ENCODE measurements around the gene TIFAB.

TIFAB gene

GRCh38 chr5:135441350-135441831, 10.8 kb downstream of the TIFAB start:
- no peak for DNase-seq

- no peak for DNase-seq
Measured at GRCh38 chr5:135440916-135441315, 11.2 kb downstream of the TIFAB start.

GRCh38 chr5:135439231-135440205, 12.6 kb downstream of the TIFAB start:
- DNase-seq = no peak

- DNase-seq = no peak
Measured at GRCh38 chr5:135438636-135439221, 13.4 kb downstream of the TIFAB start.

- DNase-seq = no peak
Measured at GRCh38 chr5:135437796-135438560, 14.2 kb downstream of the TIFAB start.

- DNase-seq = no peak
Measured at GRCh38 chr5:135437422-135437795, 14.7 kb downstream of the TIFAB start.

- no peak for DNase-seq
Measured at GRCh38 chr5:135436951-135437418, 15.2 kb downstream of the TIFAB start.

GRCh38 chr5:135435467-135436330, 16.5 kb downstream of the TIFAB start:
- DNase-seq = no peak

GRCh38 chr5:135434591-135435466, 17.3 kb downstream of the TIFAB start:
- no peak for DNase-seq

- DNase-seq = no peak
Measured at GRCh38 chr5:135433681-135434426, 18.3 kb downstream of the TIFAB start.

- DNase-seq = no peak
Measured at GRCh38 chr5:135432113-135432512, 20.0 kb downstream of the TIFAB start.

GRCh38 chr5:135430135-135430437, 22.1 kb downstream of the TIFAB start:
- DNase-seq = no peak

- DNase-seq = no peak
Measured at GRCh38 chr5:135429301-135430134, 22.6 kb downstream of the TIFAB start.

- no peak for DNase-seq
Measured at GRCh38 chr5:135428586-135428985, 23.6 kb downstream of the TIFAB start.

GRCh38 chr5:135426102-135427082, 25.8 kb downstream of the TIFAB start:
- DNase-seq = no peak

- DNase-seq = no peak
Measured at GRCh38 chr5:135425641-135426040, 26.5 kb downstream of the TIFAB start.

GRCh38 chr5:135423846-135424168, 28.3 kb downstream of the TIFAB start:
- DNase-seq = no peak

GRCh38 chr5:135423146-135423845, 28.9 kb downstream of the TIFAB start:
- DNase-seq = no peak

Measured in activated T-cell treated with anti-CD3 and anti-CD28 coated beads, Interleukin-2, amount 50 U/mL, for 1 hour (primary cell).